Measurements from ENCODE around the gene GADD45GIP1.

Gene GADD45GIP1

DNA sequence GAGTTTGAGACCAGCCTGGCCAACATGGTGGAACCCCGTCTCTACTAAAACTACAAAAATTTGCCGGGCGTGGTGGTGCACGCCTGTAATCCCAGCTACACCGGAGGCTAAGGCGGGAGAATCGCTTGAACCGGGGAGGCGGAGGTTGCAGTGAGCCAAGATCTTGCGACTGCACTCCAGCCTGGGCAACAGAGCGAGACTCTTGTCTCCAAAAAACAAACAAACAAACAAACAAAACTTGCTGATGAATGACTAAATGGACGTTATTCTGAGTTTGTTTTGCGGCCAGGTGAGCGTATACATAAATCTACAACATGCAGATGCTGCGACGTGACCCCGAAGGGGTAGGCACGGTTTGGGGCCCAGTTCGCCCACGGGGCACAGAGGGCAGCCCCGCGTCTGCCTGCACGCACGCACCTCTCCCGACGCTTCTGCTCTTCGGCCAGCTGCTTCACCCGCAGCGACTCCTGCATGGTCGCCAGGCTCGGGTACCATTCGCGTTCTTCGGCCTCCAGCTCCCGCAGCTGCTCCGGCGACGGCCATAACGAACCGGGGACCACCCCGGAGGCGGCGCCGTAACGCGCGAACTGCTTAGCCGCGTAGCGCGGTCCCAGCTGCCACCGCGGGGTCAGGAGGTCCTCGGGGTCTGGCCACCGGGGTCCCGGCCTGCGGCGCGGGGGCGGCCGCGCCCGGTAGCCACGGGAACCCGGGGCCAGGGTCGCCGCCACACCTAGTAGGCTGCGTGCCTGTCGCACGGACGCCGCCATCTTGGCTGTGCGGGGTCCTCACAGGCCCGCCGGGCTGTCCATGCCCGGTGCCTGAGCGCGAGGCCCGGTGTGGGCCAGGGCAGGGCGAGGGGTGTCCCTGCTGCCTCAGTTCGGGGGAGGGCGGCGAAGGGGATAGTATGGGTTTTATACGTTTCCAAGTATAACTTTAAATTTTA lies at the start of gene GADD45GIP1:
Gene GADD45GIP1 (minus strand): TSS at position 778 of the 943 bp plus-strand sequence. CDS start 11 bp downstream, at position 767.
- DNase-seq (ENCODE audit: low spot score), result peak; percentile 82

- DNase-seq (ENCODE audit: low spot score), result no peak
Measured at GRCh38 chr19:13005861-13006370, 48.9 kb upstream of the GADD45GIP1 start.

- no peak for DNase-seq (ENCODE audit: low spot score)
Measured at GRCh38 chr19:13005253-13005652, 48.2 kb upstream of the GADD45GIP1 start.

DNA sequence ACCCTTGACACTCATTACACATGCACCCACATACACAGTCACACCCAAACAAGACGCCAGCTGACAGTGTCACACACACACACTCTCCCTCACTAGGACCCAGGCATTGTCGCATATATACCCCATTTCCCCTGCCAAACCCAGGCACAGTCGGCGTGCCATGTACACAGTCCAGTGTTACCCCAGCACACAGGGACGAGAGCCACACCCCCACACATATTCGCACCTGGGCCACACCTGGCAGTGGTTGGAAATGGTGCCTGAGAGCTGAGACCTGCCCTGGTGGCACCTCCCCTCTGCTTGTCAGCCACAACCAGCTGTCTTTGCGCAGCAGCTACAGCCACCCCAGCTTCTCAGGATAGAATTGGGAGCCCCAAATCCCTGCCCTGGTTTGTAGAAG lies 47.2 kb upstream of the GADD45GIP1 start:
- DNase-seq (ENCODE audit: low spot score), result peak; percentile 49

GRCh38 chr19:13003081-13003480 lies 46.1 kb upstream of the GADD45GIP1 start:
- DNase-seq (ENCODE audit: low spot score), result no peak

DNA sequence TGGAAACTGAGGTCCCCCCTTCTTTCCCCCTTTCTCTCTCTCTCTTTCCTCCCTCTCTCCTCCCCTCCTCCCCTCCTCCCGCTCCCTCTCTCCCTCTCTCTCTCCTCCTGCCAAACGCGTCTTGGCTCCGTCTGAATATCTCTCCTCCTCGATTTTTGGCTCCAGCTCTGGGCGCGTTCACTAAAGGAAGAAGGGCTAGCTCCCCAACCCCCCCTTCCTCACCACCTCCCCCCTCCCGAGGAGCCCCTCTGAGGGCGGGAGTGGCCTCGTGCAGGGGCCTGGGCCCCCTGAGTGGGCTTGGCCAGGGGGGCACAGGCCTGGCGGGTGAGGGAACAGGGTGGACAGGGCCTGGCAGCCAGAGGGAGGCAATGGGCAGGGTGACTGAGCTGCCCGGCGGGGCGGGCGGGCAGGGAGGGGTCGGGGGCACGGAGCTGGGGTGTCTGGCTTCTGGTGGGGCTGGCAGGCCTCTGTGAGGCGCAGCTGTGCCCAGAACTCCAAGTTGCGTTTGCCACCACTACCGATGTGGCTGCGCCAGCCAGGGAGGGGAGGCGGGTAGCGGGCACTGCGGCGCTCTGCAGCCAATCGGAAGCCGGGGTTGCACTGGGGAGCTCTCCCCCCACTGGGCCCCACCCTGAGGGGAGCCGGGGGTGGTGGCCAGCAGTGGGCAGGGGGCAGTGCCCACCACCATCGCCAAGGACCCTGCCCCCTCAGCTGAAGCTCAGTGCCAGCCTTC lies 45.3 kb upstream of the GADD45GIP1 start:
- DNase-seq (ENCODE audit: low spot score), result no peak

DNA sequence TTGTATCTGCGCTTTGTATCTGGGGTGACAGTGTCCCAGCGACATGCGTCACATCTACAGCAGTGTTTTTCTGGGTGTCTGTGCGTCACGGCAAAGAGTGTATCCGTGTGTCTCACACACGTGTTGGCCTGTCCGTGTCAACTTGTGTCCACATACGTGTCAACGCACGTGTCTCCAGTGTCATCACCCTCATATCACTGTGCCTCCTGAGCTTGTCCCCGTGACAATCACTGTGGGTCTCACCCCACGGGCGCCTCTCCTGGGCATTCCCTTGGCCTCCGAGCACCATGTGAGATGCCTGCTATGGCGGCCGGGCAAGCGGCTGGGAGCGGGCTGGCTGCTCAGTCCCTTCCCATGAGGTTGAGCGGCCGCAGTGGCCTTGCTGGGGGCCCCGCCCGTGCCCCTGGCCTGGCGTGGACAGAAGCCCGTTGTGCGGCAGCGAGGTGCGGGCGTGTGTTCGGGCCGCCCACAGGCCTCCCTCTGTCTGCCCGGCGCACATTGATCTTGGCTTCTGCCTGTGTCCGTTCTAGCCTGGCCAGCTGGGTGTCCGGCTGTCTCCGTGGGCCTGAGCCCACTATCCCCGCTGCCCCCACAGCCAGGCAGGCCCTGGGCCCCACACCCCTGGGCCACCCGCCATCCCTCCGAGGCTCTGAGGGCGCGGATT lies 44.6 kb upstream of the GADD45GIP1 start:
- DNase-seq (ENCODE audit: low spot score), result no peak

- no peak for DNase-seq (ENCODE audit: low spot score)
Measured at GRCh38 chr19:13001166-13001501, 44.1 kb upstream of the GADD45GIP1 start.

DNA sequence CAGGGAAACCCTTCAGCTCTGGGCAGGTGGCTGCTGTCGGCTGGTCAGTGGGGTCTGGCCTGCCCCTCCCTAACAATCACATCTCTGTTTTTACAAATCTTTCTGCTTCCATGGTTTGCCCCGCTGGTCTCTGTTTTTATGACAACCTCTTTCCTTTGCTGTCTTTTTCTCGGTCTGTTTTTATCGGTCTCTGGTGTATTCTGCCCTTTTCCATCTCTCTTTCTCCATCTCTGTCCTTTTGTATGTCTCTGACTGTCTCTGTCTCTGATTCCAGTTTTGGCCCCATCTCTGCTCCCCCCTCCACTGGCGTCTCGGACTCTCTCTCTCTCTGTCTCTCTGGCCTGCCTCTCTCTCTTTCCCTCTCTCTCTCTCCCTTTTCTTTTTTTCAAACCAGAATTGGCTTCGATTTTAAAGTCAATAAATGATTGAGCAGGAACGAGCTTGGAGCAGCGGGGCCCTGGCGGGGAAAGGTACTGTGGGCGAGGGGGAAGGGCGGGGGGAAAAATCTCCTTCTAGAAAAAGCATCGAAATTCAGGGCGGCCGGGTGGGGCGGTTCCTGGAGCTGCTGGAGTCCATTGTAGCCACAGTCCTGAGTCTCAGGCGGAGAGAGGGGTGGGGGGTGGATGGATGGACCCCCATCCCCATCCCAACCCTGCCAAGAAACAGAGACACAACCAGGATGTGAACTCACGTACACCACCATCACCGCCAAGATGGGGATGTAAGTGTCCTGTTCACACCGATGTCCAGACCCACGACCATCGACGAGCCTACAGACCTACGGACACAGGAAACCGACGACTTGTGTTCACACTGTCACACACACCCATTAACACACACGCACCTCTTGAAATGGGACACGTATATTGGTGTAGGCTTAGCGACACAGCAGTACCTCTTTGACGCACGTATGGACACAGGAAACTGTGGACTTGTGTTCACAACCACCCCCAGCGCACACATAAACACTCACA lies 41.2 kb upstream of the GADD45GIP1 start:
- DNase-seq (ENCODE audit: low spot score), result no peak

DNA sequence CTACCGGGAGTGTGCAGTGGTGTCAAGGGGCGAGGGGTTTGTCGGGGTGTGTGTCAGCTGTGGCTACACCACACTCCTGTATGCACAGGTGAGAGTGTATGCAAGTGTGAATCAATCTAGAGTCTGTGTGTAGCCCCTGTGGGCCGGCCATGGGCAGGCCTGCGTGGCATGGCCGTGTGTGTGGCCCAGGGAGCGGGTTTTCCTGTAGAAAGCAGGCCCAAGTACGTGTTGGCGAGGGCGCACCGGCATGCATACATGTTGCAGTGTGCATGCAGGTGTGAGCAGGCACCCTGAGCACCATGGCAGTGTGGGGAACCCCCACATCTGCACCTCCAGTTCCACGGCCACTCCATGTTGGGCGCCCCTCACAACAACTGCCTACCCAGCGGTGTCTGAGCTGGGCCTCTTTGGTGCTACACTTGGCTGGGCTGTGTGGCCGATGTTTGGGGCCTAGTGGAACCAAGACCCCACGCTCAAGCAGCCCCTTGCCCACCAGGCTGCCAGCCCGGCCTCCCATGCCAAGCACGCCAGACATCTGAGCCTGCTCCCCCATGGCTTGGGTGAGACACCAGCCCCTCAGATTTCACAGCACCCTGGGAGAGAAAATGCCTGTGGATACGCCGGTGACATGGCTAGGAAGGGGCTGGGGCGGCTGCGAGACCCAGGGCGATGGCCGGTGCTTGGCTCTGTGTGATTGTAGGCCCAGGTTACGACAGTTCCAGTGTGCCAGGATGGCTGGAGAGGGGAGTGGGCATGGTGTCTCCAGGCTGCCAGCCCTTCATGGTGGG lies 40.4 kb upstream of the GADD45GIP1 start:
- no peak for DNase-seq (ENCODE audit: low spot score)

DNA sequence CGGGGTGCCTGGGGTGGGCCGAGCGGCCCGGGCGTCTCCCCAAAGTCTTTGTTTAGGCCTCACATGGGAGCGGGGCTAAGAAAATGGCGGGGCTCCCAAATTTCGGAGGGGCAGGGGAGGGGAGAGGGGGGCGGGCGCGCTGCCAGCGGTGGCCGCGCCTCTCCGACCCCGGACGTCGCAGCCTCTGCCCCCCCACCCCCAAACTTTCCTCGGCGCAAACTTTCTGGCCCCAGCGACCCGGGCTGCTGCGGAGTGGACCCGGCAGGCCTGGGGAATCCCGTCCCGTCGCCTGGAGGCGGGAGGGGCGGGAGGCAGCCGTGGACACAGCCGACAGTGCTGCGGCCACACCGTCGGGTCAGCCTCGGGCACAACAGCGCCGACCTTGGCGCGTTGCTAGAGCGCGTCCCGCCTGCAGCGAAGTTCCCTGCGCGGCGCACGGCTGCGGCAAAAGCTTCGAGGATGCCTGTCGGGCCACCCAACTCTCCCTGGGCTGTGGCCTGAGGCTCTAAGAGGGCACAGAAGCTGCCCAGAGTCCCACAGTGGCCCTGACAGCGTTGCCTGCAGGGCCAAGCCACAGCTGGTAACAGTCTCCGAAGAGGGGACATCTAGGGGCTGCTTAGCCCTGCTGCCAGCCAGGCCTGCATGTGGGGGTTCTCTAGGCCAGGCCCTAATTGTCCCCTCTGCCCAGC lies 39.5 kb upstream of the GADD45GIP1 start:
- DNase-seq (ENCODE audit: low spot score), result no peak

DNA sequence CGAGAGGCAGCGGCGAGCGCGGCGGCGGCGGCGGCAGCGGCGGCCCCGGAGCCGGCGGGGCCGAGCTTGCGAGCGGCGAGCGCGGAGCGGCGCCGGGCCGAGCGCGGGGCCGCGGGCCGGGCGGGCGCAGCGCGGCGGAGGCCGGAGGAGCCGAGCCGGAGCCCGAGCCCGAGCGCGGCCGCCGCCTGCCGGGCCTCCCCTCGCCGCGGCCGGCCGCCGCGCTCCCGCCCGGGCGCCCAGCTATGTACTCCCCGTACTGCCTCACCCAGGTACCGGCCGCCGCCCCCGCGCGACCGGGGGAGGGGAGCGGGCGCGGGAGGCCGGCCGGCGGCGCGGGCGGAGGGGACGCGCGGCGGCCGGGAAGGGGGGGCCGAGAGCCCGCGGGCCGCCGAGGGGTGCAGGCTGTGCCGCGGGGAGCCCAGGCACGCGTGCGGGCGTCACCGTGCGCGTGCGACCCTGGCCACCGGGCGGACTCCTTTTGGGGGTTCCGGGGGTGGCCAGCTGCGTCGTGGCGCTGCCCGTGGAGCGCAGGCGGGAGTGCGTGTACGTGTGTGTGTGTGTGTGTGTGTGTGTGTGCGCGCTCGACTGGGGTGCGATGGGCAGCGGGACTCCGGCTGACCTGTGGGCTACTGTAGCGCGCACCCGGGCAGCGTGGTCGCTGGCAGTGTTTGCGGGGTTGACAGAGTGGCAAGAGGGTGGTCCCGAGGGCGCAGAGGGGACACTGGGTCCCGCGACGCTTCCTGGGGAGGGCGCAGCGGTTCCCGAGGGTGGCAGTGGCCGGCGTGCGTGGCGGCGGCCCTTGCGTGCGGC lies 38.8 kb upstream of the GADD45GIP1 start:
- no peak for DNase-seq (ENCODE audit: low spot score)

GRCh38 chr19:12994701-12995595 lies 37.9 kb upstream of the GADD45GIP1 start, which contains the start of gene NFIX:
TSS of gene NFIX (plus strand) at chr19:12995475. CDS start at chr19:12995838, 363 bp downstream.
- no peak for DNase-seq (ENCODE audit: low spot score)

DNA sequence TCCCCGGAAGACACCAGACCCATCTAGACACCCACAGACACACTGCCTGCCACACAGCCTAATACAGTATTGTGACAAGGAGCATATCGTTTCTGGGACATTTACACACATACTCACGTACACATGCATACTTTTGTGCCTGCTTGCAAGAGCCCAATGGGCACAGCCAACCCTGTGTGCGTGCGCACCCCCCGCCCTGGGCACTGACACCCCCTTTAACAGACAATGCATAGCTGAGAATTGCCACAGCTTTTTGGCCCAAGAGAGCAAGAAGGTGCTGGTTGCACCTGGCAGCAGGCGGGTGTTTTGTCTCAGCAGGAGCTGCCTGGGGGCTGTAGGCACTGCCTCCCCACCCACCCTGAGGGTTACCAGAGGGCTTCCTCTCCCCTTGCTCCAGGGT lies 36.5 kb upstream of the GADD45GIP1 start:
- DNase-seq (ENCODE audit: low spot score), result no peak

DNA sequence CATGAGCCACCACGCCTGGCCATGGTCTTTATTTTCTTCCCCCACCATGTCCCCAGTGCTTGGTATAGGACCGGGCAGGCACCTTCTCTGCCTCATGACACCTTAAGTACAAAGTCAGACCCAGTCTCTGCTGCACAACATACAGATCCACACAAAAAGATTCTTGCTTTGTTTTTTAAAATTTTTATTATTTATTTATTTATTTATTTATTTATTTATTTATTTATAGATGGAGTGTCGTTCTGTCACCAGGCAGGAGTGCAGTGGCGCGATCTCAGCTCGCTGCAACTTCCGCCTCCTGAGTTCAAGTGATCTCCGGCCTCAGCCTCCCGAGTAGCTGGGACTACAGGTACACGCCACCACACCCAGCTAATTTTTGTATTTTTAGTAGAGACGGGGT lies 35.7 kb upstream of the GADD45GIP1 start:
- DNase-seq (ENCODE audit: low spot score), result no peak

DNA sequence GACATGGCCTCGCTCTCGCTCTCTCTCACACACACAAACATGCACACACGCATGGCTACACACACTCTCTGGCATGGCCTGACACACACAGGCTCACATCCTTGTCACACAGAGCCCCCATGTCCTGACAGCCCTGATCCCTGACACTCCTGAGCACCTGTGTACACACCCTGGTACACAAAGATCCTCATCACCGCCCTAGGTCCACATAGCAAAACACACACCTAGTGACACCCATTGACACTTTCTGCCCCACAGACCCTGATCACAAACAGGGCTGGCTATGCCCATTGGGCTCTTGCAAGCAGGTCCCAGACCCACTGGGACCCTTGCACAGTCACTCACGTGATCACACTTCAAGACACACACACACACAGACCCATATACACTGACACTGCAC lies 34.3 kb upstream of the GADD45GIP1 start:
- no peak for DNase-seq (ENCODE audit: low spot score)

DNA sequence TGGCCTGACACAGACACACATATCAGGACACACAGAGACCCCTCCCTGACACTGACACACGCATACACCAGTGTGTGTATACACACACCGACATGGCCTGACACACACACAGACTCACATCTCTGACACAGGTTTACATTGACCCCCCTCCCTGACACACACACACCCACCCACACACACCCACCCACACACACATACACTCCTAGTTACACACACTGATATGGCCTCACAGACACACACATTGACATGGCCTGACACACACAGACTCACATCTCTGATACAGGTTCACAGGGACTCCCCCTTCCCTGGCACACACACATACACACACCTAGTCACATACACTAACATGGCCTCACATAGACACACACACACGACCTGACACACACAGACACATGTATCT lies 33.8 kb upstream of the GADD45GIP1 start:
- DNase-seq (ENCODE audit: low spot score), result no peak

- DNase-seq (ENCODE audit: low spot score), result no peak
Measured at GRCh38 chr19:12990431-12990830, 33.4 kb upstream of the GADD45GIP1 start.
